Stomach (tissue), 4 donors: Measurements from ENCODE around the gene HTR5A.

Experiments
- EP300 ChIP-seq: sonication (generic); formaldehyde crosslinking; IDR thresholded peaks from one replicate; pipeline ENCODE4 v1.6.1; 2017; ENCODE audit warnings: antibody characterized with exemption
- POLR2A ChIP-seq, 4 donors: fragments of 450-650 bp; IDR thresholded peaks; one replicate each; pipeline ENCODE4 v1.6.1; 2016; ENCODE audit warnings: antibody characterized with exemption in 4 of 4, control low read depth in 2 of 4, mild to moderate bottlenecking in 1 of 4, moderate library complexity in 1 of 4
- POLR2AphosphoS5 ChIP-seq, 3 donors: sonication (generic); formaldehyde crosslinking; IDR thresholded peaks; one replicate each; pipeline ENCODE4 v1.6.1; 2016; ENCODE audit warnings: antibody characterized with exemption in 3 of 3
- TF ChIP-seq, protein P1 (sequence below), 7 experiments: fragments of 450-650 bp in 4 of 7; fragments of 200-600 bp in 3 of 7; sonication (generic) in 3 of 7; IDR thresholded peaks; one replicate each; pipeline ENCODE4 v1.5.1; 2016 to 2019; ENCODE audit warnings: antibody characterized with exemption in 7 of 7, control low read depth in 2 of 7, mild to moderate bottlenecking in 1 of 7

DNA sequence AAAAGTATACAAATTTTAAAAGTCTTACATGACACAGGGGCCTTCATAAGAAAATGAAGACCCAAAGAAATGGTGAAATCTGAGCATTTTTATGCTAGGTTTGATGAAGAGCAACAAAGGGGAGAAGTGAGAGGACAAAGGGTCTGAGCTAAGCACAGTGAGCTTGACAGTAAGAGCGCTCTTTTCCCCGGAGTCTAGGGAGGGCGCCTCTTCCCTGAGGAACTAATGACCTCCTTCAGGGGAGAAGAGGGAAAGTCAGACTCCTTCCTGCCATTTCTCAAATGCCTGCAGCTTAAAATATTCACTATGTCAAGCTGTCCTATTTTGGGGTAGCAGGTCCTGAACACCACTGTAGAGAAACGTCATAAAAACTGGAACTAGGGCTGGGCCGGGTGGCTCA, 49.1 kb upstream of the HTR5A start:
- TF ChIP-seq POLR2A (IDR thresholded peaks at IDR 0.05) (no peak), EP300 (no peak), POLR2AphosphoS5 (IDR thresholded peaks at IDR 0.05) (no peak)
- TF ChIP-seq, protein P1, sequence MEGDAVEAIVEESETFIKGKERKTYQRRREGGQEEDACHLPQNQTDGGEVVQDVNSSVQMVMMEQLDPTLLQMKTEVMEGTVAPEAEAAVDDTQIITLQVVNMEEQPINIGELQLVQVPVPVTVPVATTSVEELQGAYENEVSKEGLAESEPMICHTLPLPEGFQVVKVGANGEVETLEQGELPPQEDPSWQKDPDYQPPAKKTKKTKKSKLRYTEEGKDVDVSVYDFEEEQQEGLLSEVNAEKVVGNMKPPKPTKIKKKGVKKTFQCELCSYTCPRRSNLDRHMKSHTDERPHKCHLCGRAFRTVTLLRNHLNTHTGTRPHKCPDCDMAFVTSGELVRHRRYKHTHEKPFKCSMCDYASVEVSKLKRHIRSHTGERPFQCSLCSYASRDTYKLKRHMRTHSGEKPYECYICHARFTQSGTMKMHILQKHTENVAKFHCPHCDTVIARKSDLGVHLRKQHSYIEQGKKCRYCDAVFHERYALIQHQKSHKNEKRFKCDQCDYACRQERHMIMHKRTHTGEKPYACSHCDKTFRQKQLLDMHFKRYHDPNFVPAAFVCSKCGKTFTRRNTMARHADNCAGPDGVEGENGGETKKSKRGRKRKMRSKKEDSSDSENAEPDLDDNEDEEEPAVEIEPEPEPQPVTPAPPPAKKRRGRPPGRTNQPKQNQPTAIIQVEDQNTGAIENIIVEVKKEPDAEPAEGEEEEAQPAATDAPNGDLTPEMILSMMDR (IDR thresholded peaks at IDR 0.05) = no peak
